GM12878 (cell line): ENCODE measurements around the gene CCDC150. TPM values are rescaled to one million over a fixed set of nuclear protein-coding genes. Genes with fewer than 3 reads are reported as not detected.

Experiments
- ATAC-seq: fragments of 200-7000 bp; cut with Tn5 transposase; 3 replicates; pipeline ENCODE4 v1.9.1; 2020; ENCODE audit warnings: mild to moderate bottlenecking, moderate library complexity
- BruUV-seq: library from RNA; stranded (reverse); fragments of 400-500 nt; replicated peaks from 2 replicates; lab custom pipeline; 2021; lab: Mats Ljungman, UMichigan
- CTCF ChIA-PET: fragments of 300-600 bp; sonication (Branson Sonifier 250); formaldehyde crosslinking; extraction: SDS; loops from one replicate; lab custom pipeline; 2021; ENCODE audit warnings: inconsistent platforms; lab: Yijun Ruan, JAX
- POLR2A ChIA-PET: fragments of 350-600 bp; formaldehyde crosslinking; extraction: SDS; loops from one replicate; lab custom pipeline; 2021; ENCODE audit warnings: inconsistent platforms; lab: Charles Lee
- RAD21 ChIA-PET: fragments of 300-600 bp; sonication (Branson Sonifier 250); formaldehyde crosslinking; loops from one replicate; lab custom pipeline; 2023; ENCODE audit warnings: antibody characterized with exemption; ENCODE audit not compliant: unreplicated experiment; lab: Charles Lee
- SMC1A ChIA-PET: fragments of 300-600 bp; sonication (Branson Sonifier 250); formaldehyde crosslinking; loops from one replicate; lab custom pipeline; 2023; ENCODE audit not compliant: unreplicated experiment, uncharacterized antibody; lab: Charles Lee
- DNase-seq: peaks from one replicate; pipeline ENCODE4 v3.0.0-alpha.2; 2011; ENCODE audit warnings: low read depth, low spot score
- FAIRE-seq: peaks from 3 replicates; lab custom pipeline; 2011; peaks lifted over from hg19 to GRCh38; lab: Jason Lieb, UNC
- H2AFZ ChIP-seq: 2 replicates; pipeline ENCODE4 v1.6.0; 2011; ENCODE audit warnings: low read depth, low read length, control low read depth; ENCODE audit not compliant: control insufficient read depth
- H3K27ac ChIP-seq: 2 replicates; pipeline ENCODE4 v1.5.1; 2011; ENCODE audit warnings: control low read depth; ENCODE audit not compliant: control insufficient read depth, insufficient read depth
- H3K27me3 ChIP-seq, 2 experiments: replicated peaks in 1 of 2; 2 replicates each; pipeline versions ENCODE4 v1.6.0 to v1.6.1; 2011; ENCODE audit warnings: low read length in 1 of 2; ENCODE audit not compliant: control insufficient read depth in 2 of 2, insufficient read depth in 2 of 2
- H3K36me3 ChIP-seq, 2 experiments: 2 replicates each; pipeline ENCODE4 v1.5.1; 2011; ENCODE audit warnings: low read length in 1 of 2; ENCODE audit not compliant: control insufficient read depth in 2 of 2, insufficient read depth in 2 of 2
- H3K4me1 ChIP-seq: 2 replicates; pipeline ENCODE4 v1.6.1; 2011; ENCODE audit warnings: mild to moderate bottlenecking, low read length, moderate library complexity, mixed read lengths; ENCODE audit not compliant: control insufficient read depth, insufficient read depth
- H3K4me2 ChIP-seq: 2 replicates; pipeline ENCODE4 v1.6.0; 2011; ENCODE audit warnings: control low read depth; ENCODE audit not compliant: control insufficient read depth, insufficient read depth
- H3K4me3 ChIP-seq: fragments of 200-600 bp; sonication (generic); 2 replicates; pipeline ENCODE4 v1.5.1; 2016
- H3K79me2 ChIP-seq: 2 replicates; pipeline ENCODE4 v1.6.0; 2011; ENCODE audit warnings: low read length; ENCODE audit not compliant: control insufficient read depth, insufficient read depth
- H3K9ac ChIP-seq: 2 replicates; pipeline ENCODE4 v1.8.0; 2011; ENCODE audit warnings: low read length, control low read depth, mixed read lengths; ENCODE audit not compliant: control insufficient read depth, insufficient read depth
- H3K9me3 ChIP-seq: replicated peaks from 3 replicates; pipeline ENCODE4 v1.5.1; 2011; ENCODE audit warnings: mild to moderate bottlenecking, low read length; ENCODE audit not compliant: control insufficient read depth, insufficient read depth
- H4K20me1 ChIP-seq: 2 replicates; pipeline ENCODE4 v1.6.0; 2011; ENCODE audit not compliant: control insufficient read depth, insufficient read depth
- BMI1 ChIP-seq: fragments of 450-650 bp; IDR thresholded peaks from 2 replicates; pipeline ENCODE4 v1.6.1; 2016; ENCODE audit warnings: mild to moderate bottlenecking, moderate library complexity, borderline replicate concordance
- CREM ChIP-seq: IDR thresholded peaks from 2 replicates; pipeline ENCODE4 v1.6.1; 2014; ENCODE audit warnings: antibody characterized with exemption, low read depth
- FOXK2 ChIP-seq: fragments of 450-650 bp; IDR thresholded peaks from 2 replicates; pipeline ENCODE4 v1.6.1; 2017; ENCODE audit warnings: mild to moderate bottlenecking, moderate library complexity
- IRF3 ChIP-seq: fragments of 450-650 bp; IDR thresholded peaks from 2 replicates; pipeline ENCODE4 v1.6.1; 2014; ENCODE audit warnings: mild to moderate bottlenecking
- JUND ChIP-seq: IDR thresholded peaks from 2 replicates; pipeline ENCODE4 v1.6.1; 2012; ENCODE audit warnings: low read depth, mild to moderate bottlenecking, low read length, improper control_type of control experiment, moderate library complexity
- MLLT1 ChIP-seq: fragments of 450-650 bp; IDR thresholded peaks from 2 replicates; pipeline ENCODE4 v1.6.1; 2016; ENCODE audit warnings: mild to moderate bottlenecking
- NFXL1 ChIP-seq: fragments of 450-650 bp; IDR thresholded peaks from 2 replicates; pipeline ENCODE4 v1.6.1; 2017; ENCODE audit warnings: antibody characterized with exemption, mild to moderate bottlenecking, borderline replicate concordance
- PML ChIP-seq: IDR thresholded peaks from 2 replicates; pipeline ENCODE4 v1.6.1; 2012; ENCODE audit warnings: low read length, inconsistent platforms
- SIN3A ChIP-seq: IDR thresholded peaks from 2 replicates; pipeline ENCODE4 v1.6.1; 2012; ENCODE audit warnings: low read depth, low read length, improper control_type of control experiment
- SIX5 ChIP-seq: IDR thresholded peaks from 2 replicates; pipeline ENCODE4 v1.6.1; 2011; ENCODE audit warnings: mild to moderate bottlenecking, low read depth, low read length, moderate library complexity; ENCODE audit not compliant: severe bottlenecking
- SREBF2 ChIP-seq: IDR thresholded peaks from 2 replicates; pipeline ENCODE4 v1.6.1; 2012; ENCODE audit warnings: mild to moderate bottlenecking, low read length
- SUZ12 ChIP-seq: fragments of 200-600 bp; sonication (generic); IDR thresholded peaks from one replicate; pipeline ENCODE4 v1.6.1; 2018; ENCODE audit warnings: antibody characterized with exemption, mild to moderate bottlenecking; ENCODE audit not compliant: unreplicated experiment
- ZNF592 ChIP-seq: fragments of 450-650 bp; IDR thresholded peaks from 2 replicates; pipeline ENCODE4 v1.6.1; 2017; ENCODE audit warnings: mild to moderate bottlenecking, moderate library complexity
- ZNF687 ChIP-seq: fragments of 450-650 bp; IDR thresholded peaks from 2 replicates; pipeline ENCODE4 v1.6.1; 2017; ENCODE audit warnings: mild to moderate bottlenecking, moderate library complexity
- WGBS: methylation state at CpG from one replicate; pipeline ENCODE4 v1.1.6; 2016; ENCODE audit warnings: low lambda C conversion rate; ENCODE audit not compliant: insufficient replicate concordance, insufficient coverage; ENCODE audit errors: missing lambda C conversion rate; 5-methylcytosine and 5-hydroxymethylcytosine counted together
- in situ Hi-C: fragments of 300-500 bp; cut with MboI; formaldehyde crosslinking; loops from 9 replicates; pipeline ENCODE4 v1.14.3; 2018; ENCODE audit warnings: mixed read lengths
- intact Hi-C: fragments of 100-400 bp; cut with micrococcal nuclease; formaldehyde crosslinking; loops from one replicate; pipeline ENCODE4 v1.14.2; 2022; ENCODE audit not compliant: unreplicated experiment
- polyA plus RNA-seq, 11 experiments: library from polyadenylated mRNA; depleted of rRNA in 4 of 11; unstranded in 6 of 11; stranded (reverse) in 5 of 11; fragments of >200 nt; fragmentation: Nextera tagmentation in 4 of 11; fragmentation: Illumina TruSeq in 1 of 11; extraction: Ambion mirVana in 4 of 11; extraction: Trizol in 1 of 11; gene quantifications; 1 replicate in 1 of 11; 2 replicates in 10 of 11; pipeline versions ENCODE4 v1.2.1 to v1.2.3, GENCODE V29; 2011 to 2016; ENCODE audit warnings: inconsistent platforms in 2 of 11, missing spikeins in 2 of 11, low read depth in 1 of 11
- total RNA-seq, 4 experiments: library from RNA; depleted of rRNA in 3 of 4; stranded (reverse); fragments of >200 nt in 3 of 4; fragmentation: Illumina TruSeq in 1 of 4; extraction: Trizol in 1 of 4; gene quantifications; 2 replicates each; pipeline versions ENCODE4 v1.2.1 to v1.2.3, GENCODE V29; 2013 to 2021

Gene CCDC150
- total and polyA plus RNA-seq, 10 of the 15 experiments (the other 5 are each of a cell fraction or from before 2014, with no cell fraction given): 11.6 to 27.7 (median 19.6) TPM

- DNase-seq (no peak), ATAC-seq (no peak), FAIRE-seq (no peak)
- H4K20me1 ChIP-seq: no peaks in the 10 kb centered on the region
- H3K27me3 ChIP-seq: no peaks in the 10 kb centered on the region
- TF ChIP-seq SUZ12 (no peak), MLLT1 (no peak), PML (no peak), CREM (no peak), SIN3A (no peak), BMI1 (no peak), NFXL1 (no peak), ZNF592 (no peak), FOXK2 (no peak), ZNF687 (no peak), JUND (no peak), SREBF2 (no peak), SIX5 (no peak), IRF3 (no peak)
- SMC1A ChIA-PET: no interaction called here
- no peak overlapping the region for H2AFZ ChIP-seq
- WGBS: 98% methylated on average over 2 of the region's 2 CpGs
- H3K9me3 ChIP-seq: no peaks in the 10 kb centered on the region
- no peak overlapping the region for H3K27ac ChIP-seq
- RAD21 ChIA-PET: no interaction called here
- intact Hi-C loops (no loop called here), in situ Hi-C loops (no loop called here)
- CTCF ChIA-PET: no interaction called here
- no peaks in the 10 kb centered on the region for H3K4me1 ChIP-seq
- H3K4me2 ChIP-seq: no peak overlapping the region
- POLR2A ChIA-PET: no interaction called here
- no peak overlapping the region for H3K9ac ChIP-seq
- H3K36me3 ChIP-seq: no peaks in the 10 kb centered on the region; a peak in 1 of 4 replicates
- no peaks in the 10 kb centered on the region for H3K79me2 ChIP-seq
- BruUV-seq: no TSS peak
- no peak overlapping the region for H3K4me3 ChIP-seq
Measured at GRCh38 chr2:196702641-196703040, 63.1 kb downstream of the CCDC150 start.
